Astrocyte (in vitro differentiated cells and primary cell): ENCODE data around the gene STUB1. TPM values are rescaled to one million over a fixed set of nuclear protein-coding genes. Genes with fewer than 3 reads are reported as not detected.

Source experiments
- DNase-seq: peaks from one replicate; pipeline ENCODE4 v3.0.0-alpha.2; 2010; ENCODE audit warnings: low read depth
- FAIRE-seq: peaks from 2 replicates; lab custom pipeline; 2011; peaks lifted over from hg19 to GRCh38; lab: Jason Lieb, UNC
- H2AFZ ChIP-seq: 2 replicates; pipeline ENCODE4 v1.6.0; 2012; ENCODE audit warnings: low read depth, low read length, inconsistent platforms
- H3K27ac ChIP-seq: 2 replicates; pipeline ENCODE4 v1.5.1; 2011; ENCODE audit warnings: low read depth, low read length, inconsistent platforms
- H3K27me3 ChIP-seq: 2 replicates; pipeline ENCODE4 v1.6.0; 2011; ENCODE audit warnings: low read length, inconsistent platforms; ENCODE audit not compliant: insufficient read depth
- H3K36me3 ChIP-seq: 2 replicates; pipeline ENCODE4 v1.5.1; 2011; ENCODE audit warnings: low read length, inconsistent platforms; ENCODE audit not compliant: insufficient read depth
- H3K4me1 ChIP-seq: 2 replicates; pipeline ENCODE4 v1.5.1; 2011; ENCODE audit warnings: low read length, inconsistent platforms; ENCODE audit not compliant: insufficient read depth
- H3K4me2 ChIP-seq: 2 replicates; pipeline ENCODE4 v1.6.0; 2012; ENCODE audit warnings: low read length, inconsistent platforms
- H3K4me3 ChIP-seq: 2 replicates; pipeline ENCODE4 v1.5.1; 2011; ENCODE audit warnings: low read depth, mild to moderate bottlenecking, low read length, inconsistent platforms; ENCODE audit not compliant: insufficient read depth
- H3K79me2 ChIP-seq: 2 replicates; pipeline ENCODE4 v1.6.0; 2012; ENCODE audit warnings: mild to moderate bottlenecking, low read length, inconsistent platforms; ENCODE audit not compliant: insufficient read depth
- H3K9ac ChIP-seq: 2 replicates; pipeline ENCODE4 v1.6.0; 2012; ENCODE audit warnings: mild to moderate bottlenecking, low read length, inconsistent platforms
- H3K9me3 ChIP-seq: 2 replicates; pipeline ENCODE4 v1.5.1; 2012; ENCODE audit warnings: low read depth, mild to moderate bottlenecking, low read length, inconsistent platforms; ENCODE audit not compliant: insufficient read depth
- H4K20me1 ChIP-seq: 2 replicates; pipeline ENCODE4 v1.6.0; 2012; ENCODE audit warnings: low read length, inconsistent platforms; ENCODE audit not compliant: insufficient read depth
- H3K27ac Mint-ChIP-seq: one replicate; pipeline ENCODE4 v1.8.0; 2021; ENCODE audit warnings: mild to moderate bottlenecking, mixed read lengths; ENCODE audit not compliant: unreplicated experiment
- H3K27me3 Mint-ChIP-seq: one replicate; pipeline ENCODE4 v1.8.0; 2021; ENCODE audit warnings: low read depth, mixed read lengths; ENCODE audit not compliant: unreplicated experiment
- H3K36me3 Mint-ChIP-seq: one replicate; pipeline ENCODE4 v1.8.0; 2021; ENCODE audit warnings: low read depth, mixed read lengths; ENCODE audit not compliant: unreplicated experiment
- H3K4me1 Mint-ChIP-seq: one replicate; pipeline ENCODE4 v1.8.0; 2021; ENCODE audit warnings: low read depth, mixed read lengths; ENCODE audit not compliant: unreplicated experiment
- H3K4me3 Mint-ChIP-seq: one replicate; pipeline ENCODE4 v1.8.0; 2021; ENCODE audit warnings: mild to moderate bottlenecking, moderate library complexity, mixed read lengths; ENCODE audit not compliant: unreplicated experiment
- H3K9me3 Mint-ChIP-seq: one replicate; pipeline ENCODE4 v1.8.0; 2021; ENCODE audit warnings: mild to moderate bottlenecking, mixed read lengths; ENCODE audit not compliant: unreplicated experiment
- CTCF ChIP-seq: IDR thresholded peaks from 2 replicates; pipeline ENCODE4 v1.5.1; 2011; ENCODE audit warnings: low read depth, mild to moderate bottlenecking, inconsistent platforms, low read length, moderate library complexity; ENCODE audit not compliant: insufficient read depth
- EZH2 ChIP-seq: IDR thresholded peaks from 2 replicates; pipeline ENCODE4 v1.6.1; 2012; ENCODE audit warnings: mild to moderate bottlenecking, low read length, inconsistent platforms; ENCODE audit not compliant: insufficient read depth
- total RNA-seq: library from RNA; stranded (reverse); gene quantifications from 2 replicates; pipeline ENCODE4 v1.2.1, GENCODE V29; 2021

Gene STUB1
- total RNA-seq, 1 donor from 2014 or later = 140 TPM

GRCh38 chr16:675884-676564 is 4.2 kb upstream of the STUB1 start:
- Histone ChIP-seq H3K36me3 (no peaks in the 10 kb centered on the region), H4K20me1 (peaks cover 46% of the 10 kb centered on the region), H2AFZ (no peak overlapping the region), H3K9me3 (no peaks in the 10 kb centered on the region), H3K4me1 (peaks cover 13% of the 10 kb centered on the region), H3K27me3 (no peaks in the 10 kb centered on the region), H3K27ac (no peak overlapping the region), H3K79me2 (peaks cover 13% of the 10 kb centered on the region), H3K4me3 (peak overlapping the region; percentile 39), H3K9ac (no peak overlapping the region), H3K4me2 (peak overlapping the region; percentile 82)
- H3K27me3 Mint-ChIP-seq = no peaks in the 10 kb centered on the region
- H3K27ac Mint-ChIP-seq = no peak overlapping the region
- H3K9me3 Mint-ChIP-seq = no peaks in the 10 kb centered on the region
- TF ChIP-seq CTCF = no peak
- no peak for TF ChIP-seq EZH2
- FAIRE-seq (no peak), DNase-seq (no peak)
- no peak overlapping the region for H3K4me3 Mint-ChIP-seq
- peaks cover 2% of the 10 kb centered on the region for H3K4me1 Mint-ChIP-seq
- H3K36me3 Mint-ChIP-seq = peaks cover 2% of the 10 kb centered on the region

GRCh38 chr16:676565-676902 is 3.7 kb upstream of the STUB1 start:
- H3K4me1 Mint-ChIP-seq = peaks cover 4% of the 10 kb centered on the region
- H3K4me1 ChIP-seq = peaks cover 18% of the 10 kb centered on the region
- FAIRE-seq (no peak), DNase-seq (no peak)
- H3K36me3 Mint-ChIP-seq = peaks cover 4% of the 10 kb centered on the region
- TF ChIP-seq CTCF = no peak
- TF ChIP-seq EZH2 = no peak
- H4K20me1 ChIP-seq = peaks cover 47% of the 10 kb centered on the region
- H3K27me3 Mint-ChIP-seq = no peaks in the 10 kb centered on the region
- H3K79me2 ChIP-seq = peaks cover 13% of the 10 kb centered on the region
- no peak overlapping the region for H2AFZ ChIP-seq
- H3K9ac ChIP-seq = no peak overlapping the region
- H3K27me3 ChIP-seq = no peaks in the 10 kb centered on the region
- no peak overlapping the region for H3K27ac ChIP-seq
- no peak overlapping the region for H3K4me3 Mint-ChIP-seq
- H3K36me3 ChIP-seq = no peaks in the 10 kb centered on the region
- no peak overlapping the region for H3K4me3 ChIP-seq
- no peak overlapping the region for H3K27ac Mint-ChIP-seq
- no peaks in the 10 kb centered on the region for H3K9me3 ChIP-seq
- H3K9me3 Mint-ChIP-seq = no peaks in the 10 kb centered on the region
- H3K4me2 ChIP-seq = no peak overlapping the region

GRCh38 chr16:676913-677312 is 3.3 kb upstream of the STUB1 start:
- Histone ChIP-seq H3K79me2 (peaks cover 17% of the 10 kb centered on the region), H2AFZ (no peak overlapping the region), H3K27me3 (no peaks in the 10 kb centered on the region), H3K4me1 (peaks cover 22% of the 10 kb centered on the region), H3K9ac (no peak overlapping the region), H3K9me3 (no peaks in the 10 kb centered on the region), H3K4me3 (no peak overlapping the region), H4K20me1 (peaks cover 51% of the 10 kb centered on the region), H3K4me2 (no peak overlapping the region), H3K27ac (no peak overlapping the region), H3K36me3 (peaks cover 2% of the 10 kb centered on the region)
- no peak overlapping the region for H3K4me3 Mint-ChIP-seq
- no peaks in the 10 kb centered on the region for H3K27me3 Mint-ChIP-seq
- DNase-seq = no peak
- H3K9me3 Mint-ChIP-seq = no peaks in the 10 kb centered on the region
- no peak overlapping the region for H3K27ac Mint-ChIP-seq
- peaks cover 8% of the 10 kb centered on the region for H3K36me3 Mint-ChIP-seq
- no peak for TF ChIP-seq EZH2
- no peak for TF ChIP-seq CTCF
- no peak for FAIRE-seq
- peaks cover 8% of the 10 kb centered on the region for H3K4me1 Mint-ChIP-seq
